COR-L47 (cell line): ENCODE results near the gene RALY.

ENCODE experiments used
- DNase-seq: peaks from one replicate; lab custom pipeline; 2025; lab: John Stamatoyannopoulos, UW

The RALY gene

GRCh38 chr20:33993576-33994221, at the start of gene RALY:
Gene RALY (plus strand): TSS chr20:33993911. CDS start chr20:34072075, 78,164 bp downstream.
- no peak for DNase-seq

GRCh38 chr20:33944914-33945313, 48.8 kb upstream of the RALY start:
- no peak for DNase-seq

GRCh38 chr20:33945391-33946081, 48.2 kb upstream of the RALY start:
- DNase-seq = no peak

GRCh38 chr20:33947709-33948295, 45.9 kb upstream of the RALY start:
- DNase-seq = peak; percentile 33

GRCh38 chr20:33948480-33948879, 45.2 kb upstream of the RALY start:
- no peak for DNase-seq

GRCh38 chr20:33951171-33951570, 42.5 kb upstream of the RALY start:
- no peak for DNase-seq

GRCh38 chr20:33954504-33954903, 39.2 kb upstream of the RALY start:
- DNase-seq = no peak

- no peak for DNase-seq
Measured at GRCh38 chr20:33963751-33964150, 30.0 kb upstream of the RALY start.

GRCh38 chr20:33964441-33964840, 29.3 kb upstream of the RALY start:
- DNase-seq = no peak

- no peak for DNase-seq
Measured at GRCh38 chr20:33967126-33967525, 26.6 kb upstream of the RALY start.

- no peak for DNase-seq
Measured at GRCh38 chr20:33969563-33969962, 24.1 kb upstream of the RALY start.

GRCh38 chr20:33970229-33970628, 23.5 kb upstream of the RALY start:
- DNase-seq = no peak

GRCh38 chr20:33971147-33971975, 22.4 kb upstream of the RALY start:
- no peak for DNase-seq

GRCh38 chr20:33976959-33977358, 16.8 kb upstream of the RALY start:
- no peak for DNase-seq

GRCh38 chr20:33977535-33977934, 16.2 kb upstream of the RALY start:
- no peak for DNase-seq

- no peak for DNase-seq
Measured at GRCh38 chr20:33979094-33979493, 14.6 kb upstream of the RALY start.

- no peak for DNase-seq
Measured at GRCh38 chr20:33981347-33981746, 12.4 kb upstream of the RALY start.

GRCh38 chr20:33981964-33982363, 11.7 kb upstream of the RALY start:
- no peak for DNase-seq

GRCh38 chr20:33983371-33983770, 10.3 kb upstream of the RALY start:
- DNase-seq = no peak

GRCh38 chr20:33984182-33984719, 9.5 kb upstream of the RALY start:
- DNase-seq = no peak

- DNase-seq = no peak
Measured at GRCh38 chr20:33985280-33985679, 8.4 kb upstream of the RALY start.

- DNase-seq = no peak
Measured at GRCh38 chr20:33985830-33986229, 7.9 kb upstream of the RALY start.
